NT2/D1 (cell line): ENCODE results near the gene GATA1.

Experiments used
- DNase-seq: peaks from one replicate; pipeline ENCODE4 v3.0.0-alpha.2; 2011; ENCODE audit warnings: low read depth, low spot score
- H3K27me3 ChIP-seq: 2 replicates; pipeline ENCODE4 v1.6.0; 2011; ENCODE audit warnings: mild to moderate bottlenecking; ENCODE audit not compliant: insufficient read length, insufficient read depth
- H3K36me3 ChIP-seq: 2 replicates; pipeline ENCODE4 v1.6.1; 2011; ENCODE audit warnings: mild to moderate bottlenecking, low read length, mixed read lengths; ENCODE audit not compliant: insufficient read depth, insufficient read length
- H3K4me1 ChIP-seq: 2 replicates; pipeline ENCODE4 v1.5.1; 2011; ENCODE audit not compliant: insufficient read depth, insufficient read length
- H3K4me3 ChIP-seq: 2 replicates; pipeline ENCODE4 v1.5.1; 2011; ENCODE audit warnings: low read depth; ENCODE audit not compliant: insufficient read length
- H3K9ac ChIP-seq: 2 replicates; pipeline ENCODE4 v1.6.0; 2011; ENCODE audit warnings: low read depth; ENCODE audit not compliant: insufficient read length
- H3K9me3 ChIP-seq: 2 replicates; pipeline ENCODE4 v1.5.1; 2011; ENCODE audit warnings: mild to moderate bottlenecking, low read length; ENCODE audit not compliant: insufficient read depth
- SUZ12 ChIP-seq: IDR thresholded peaks from 2 replicates; pipeline ENCODE4 v1.6.1; 2011; ENCODE audit not compliant: insufficient read length, insufficient read depth; ENCODE audit errors: extremely low read depth
- YY1 ChIP-seq: IDR thresholded peaks from 2 replicates; pipeline ENCODE4 v1.6.1; 2011; ENCODE audit not compliant: insufficient read length, insufficient read depth
- ZNF274 ChIP-seq: IDR thresholded peaks from 2 replicates; pipeline ENCODE4 v1.6.1; 2011; ENCODE audit warnings: mild to moderate bottlenecking, low read depth, low read length

The GATA1 gene

DNA sequence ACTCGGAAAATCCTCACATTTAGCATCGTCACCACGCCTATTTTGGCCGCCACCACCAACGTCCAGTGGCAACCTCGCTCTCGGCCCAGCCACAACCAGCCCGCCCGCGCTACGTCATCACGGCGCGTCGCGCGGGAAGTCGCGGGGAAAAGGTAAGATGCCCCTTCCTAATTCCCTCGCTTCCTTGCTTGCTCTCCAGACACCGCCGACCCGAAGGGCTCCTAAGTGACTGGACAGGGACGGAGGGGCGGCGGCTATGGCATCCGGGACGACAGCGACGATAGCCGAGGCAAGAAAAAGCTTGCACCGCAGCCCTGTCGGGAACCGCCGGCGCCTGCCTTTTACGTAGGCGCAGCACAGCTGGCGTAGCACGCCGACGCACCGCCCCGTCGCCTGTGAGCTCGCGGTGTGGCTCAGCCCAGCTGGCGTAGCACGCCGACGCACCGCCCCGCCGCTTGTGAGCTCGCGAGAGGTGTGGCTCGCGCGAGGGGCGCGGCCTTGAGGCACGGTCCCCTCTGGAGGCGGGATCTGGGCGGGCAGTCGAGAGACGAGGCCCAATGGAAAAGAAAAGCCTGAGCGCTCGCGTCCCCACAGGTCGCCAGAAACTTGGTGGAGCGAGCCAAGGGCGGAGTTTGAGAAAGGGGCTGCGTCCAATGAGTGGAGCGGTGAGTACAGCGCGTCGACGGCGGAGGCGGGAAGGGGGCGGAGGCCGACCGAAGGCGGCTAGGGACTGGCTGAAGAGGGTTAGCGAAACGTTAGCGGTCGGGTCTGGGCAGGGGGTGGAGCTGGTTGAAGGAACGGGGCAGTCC is 15.1 kb downstream of the GATA1 start, which contains the start of gene HDAC6:
Gene HDAC6, plus strand, starts transcription at position 788 of the 809 bp plus-strand sequence. CDS start 626 bp downstream, outside the sequence.
- Histone ChIP-seq H3K9me3 (no peaks in the 10 kb centered on the region), H3K27me3 (no peaks in the 10 kb centered on the region), H3K4me3 (peak within 1 kb of the TSS; percentile 88), H3K36me3 (peaks cover 34% of the 10 kb centered on the region), H3K9ac (peak within 1 kb of the TSS; percentile 95), H3K4me1 (peaks cover 7% of the 10 kb centered on the region)
- no peak for TF ChIP-seq YY1
- TF ChIP-seq SUZ12: no peak
- no peak for TF ChIP-seq ZNF274
- DNase-seq: peak; percentile 98

DNA sequence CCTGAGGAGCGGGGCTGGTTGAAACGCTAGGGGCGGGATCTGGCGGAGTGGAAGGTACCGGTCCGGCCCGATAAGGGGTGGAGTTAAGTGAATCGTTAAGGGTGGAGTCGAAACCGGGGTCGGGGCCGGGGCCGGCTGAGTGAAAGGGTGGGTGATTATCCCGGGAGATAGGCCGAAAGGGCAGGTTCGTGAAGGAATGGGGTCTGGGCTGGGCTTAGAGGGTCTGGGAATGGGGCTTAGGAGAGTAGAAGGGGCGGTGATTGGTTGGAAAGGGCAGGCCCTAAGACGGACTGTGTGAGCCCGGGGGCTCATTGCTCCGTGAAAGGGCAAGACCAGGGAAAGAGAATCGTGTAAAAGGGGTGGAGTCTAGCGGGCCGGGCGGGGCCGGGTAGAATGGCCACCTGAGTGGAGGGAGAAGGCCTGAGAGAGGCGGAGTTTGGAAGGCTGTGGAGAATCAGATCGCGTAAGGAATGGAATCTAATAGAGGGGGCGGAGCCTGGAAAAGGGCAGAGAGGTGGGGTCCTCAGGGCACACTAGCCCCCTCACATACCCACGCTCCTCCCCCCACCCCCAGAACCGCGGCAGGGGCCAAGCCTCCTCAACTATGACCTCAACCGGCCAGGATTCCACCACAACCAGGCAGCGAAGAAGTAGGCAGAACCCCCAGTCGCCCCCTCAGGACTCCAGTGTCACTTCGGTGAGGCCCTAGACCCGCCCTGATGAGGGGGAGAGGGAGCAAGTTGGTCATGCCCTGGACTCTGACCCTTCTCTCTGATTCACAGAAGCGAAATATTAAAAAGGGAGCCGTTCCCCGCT is 15.9 kb downstream of the GATA1 start:
- no peaks in the 10 kb centered on the region for H3K27me3 ChIP-seq
- peaks cover 7% of the 10 kb centered on the region for H3K4me1 ChIP-seq
- H3K4me3 ChIP-seq: peak overlapping the region; percentile 73
- DNase-seq: peak; percentile 71
- H3K36me3 ChIP-seq: peaks cover 40% of the 10 kb centered on the region
- H3K9ac ChIP-seq: peak overlapping the region; percentile 86
- no peak for TF ChIP-seq ZNF274
- no peak for TF ChIP-seq YY1
- no peak for TF ChIP-seq SUZ12
- no peaks in the 10 kb centered on the region for H3K9me3 ChIP-seq

DNA sequence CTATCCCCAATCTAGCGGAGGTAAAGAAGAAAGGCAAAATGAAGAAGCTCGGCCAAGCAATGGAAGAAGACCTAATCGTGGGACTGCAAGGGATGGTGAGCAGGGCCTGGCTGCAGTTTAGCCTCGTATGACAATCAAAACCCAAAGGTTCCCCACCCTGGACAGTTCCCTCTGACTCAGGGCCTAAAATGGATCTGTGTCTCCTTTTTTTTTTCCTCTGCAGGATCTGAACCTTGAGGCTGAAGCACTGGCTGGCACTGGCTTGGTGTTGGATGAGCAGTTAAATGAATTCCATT is 16.5 kb downstream of the GATA1 start:
- peaks cover 7% of the 10 kb centered on the region for H3K4me1 ChIP-seq
- H3K27me3 ChIP-seq: no peaks in the 10 kb centered on the region
- peak overlapping the region; percentile 73 for H3K4me3 ChIP-seq
- DNase-seq: no peak
- peak overlapping the region; percentile 79 for H3K9ac ChIP-seq
- TF ChIP-seq SUZ12: no peak
- TF ChIP-seq YY1: no peak
- TF ChIP-seq ZNF274: no peak
- H3K9me3 ChIP-seq: no peaks in the 10 kb centered on the region
- peaks cover 43% of the 10 kb centered on the region for H3K36me3 ChIP-seq

DNA sequence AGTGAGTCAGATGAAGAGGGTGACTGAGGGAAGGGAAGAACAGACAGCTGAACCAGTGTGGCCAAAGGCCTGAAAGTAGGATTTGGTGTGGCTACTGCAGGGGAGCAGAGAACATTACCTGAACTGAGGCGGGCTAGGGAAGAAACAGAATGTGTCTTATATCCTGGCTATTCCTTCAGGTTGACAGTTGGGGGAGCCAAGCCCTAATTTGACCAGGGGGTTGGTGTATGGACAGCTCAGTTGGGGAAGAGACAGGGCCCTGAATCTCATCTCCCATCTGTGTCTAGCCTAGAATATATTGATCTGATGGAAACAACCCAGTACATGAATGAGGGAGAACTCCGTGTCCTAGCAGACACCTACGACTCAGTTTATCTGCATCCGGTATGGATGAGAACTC is 19.7 kb downstream of the GATA1 start:
- no peak overlapping the region for H3K9ac ChIP-seq
- H3K36me3 ChIP-seq: peaks cover 49% of the 10 kb centered on the region
- no peaks in the 10 kb centered on the region for H3K27me3 ChIP-seq
- no peak for DNase-seq
- no peaks in the 10 kb centered on the region for H3K4me1 ChIP-seq
- H3K9me3 ChIP-seq: no peaks in the 10 kb centered on the region
- no peak overlapping the region for H3K4me3 ChIP-seq
- TF ChIP-seq SUZ12: no peak
- no peak for TF ChIP-seq YY1
- no peak for TF ChIP-seq ZNF274

DNA sequence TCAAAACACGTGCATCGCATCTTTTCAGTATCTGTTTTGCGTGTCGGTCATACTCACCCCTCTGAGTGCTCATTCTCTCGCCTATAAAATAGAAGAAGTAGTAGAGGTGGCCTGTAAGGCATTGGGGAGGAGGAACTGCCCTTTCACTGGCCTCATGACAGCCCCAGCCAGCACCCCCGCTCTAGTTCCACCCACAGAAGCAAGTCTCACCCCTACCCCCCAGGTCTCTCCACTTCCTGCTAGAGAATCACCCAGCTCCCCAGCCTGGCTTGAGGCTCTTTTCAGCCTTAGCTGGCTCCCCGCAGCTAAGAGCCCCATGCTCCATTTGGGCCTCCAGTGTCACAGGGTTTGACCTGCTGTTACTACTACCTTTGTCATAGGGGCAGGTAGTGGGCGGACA is 27.3 kb downstream of the GATA1 start:
- no peaks in the 10 kb centered on the region for H3K9me3 ChIP-seq
- peaks cover 43% of the 10 kb centered on the region for H3K36me3 ChIP-seq
- no peak for DNase-seq

DNA sequence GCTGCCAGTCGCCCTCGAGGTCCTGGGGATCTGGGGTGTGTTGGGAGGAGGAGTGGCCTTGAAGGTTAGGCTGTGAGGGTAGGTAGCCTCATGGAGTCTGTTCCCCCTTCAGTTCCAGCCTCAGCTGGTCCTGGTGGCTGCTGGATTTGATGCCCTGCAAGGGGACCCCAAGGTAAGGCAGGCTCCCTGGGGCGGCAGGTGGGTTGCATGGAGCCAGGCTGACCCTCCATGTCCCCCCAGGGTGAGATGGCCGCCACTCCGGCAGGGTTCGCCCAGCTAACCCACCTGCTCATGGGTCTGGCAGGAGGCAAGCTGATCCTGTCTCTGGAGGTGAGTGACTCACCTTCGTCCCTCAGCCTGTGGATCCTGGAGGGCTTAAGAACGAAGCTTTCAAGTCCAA is 28.3 kb downstream of the GATA1 start:
- no peak overlapping the region for H3K4me3 ChIP-seq
- no peaks in the 10 kb centered on the region for H3K27me3 ChIP-seq
- H3K9me3 ChIP-seq: no peaks in the 10 kb centered on the region
- peaks cover 3% of the 10 kb centered on the region for H3K4me1 ChIP-seq
- H3K36me3 ChIP-seq: peaks cover 47% of the 10 kb centered on the region
- TF ChIP-seq ZNF274 (no peak), SUZ12 (no peak), YY1 (no peak)
- no peak for DNase-seq
- H3K9ac ChIP-seq: no peak overlapping the region

More for the DNA sequence above, 27.3 kb downstream of the GATA1 start:
- no peak overlapping the region for H3K9ac ChIP-seq
- peaks cover 3% of the 10 kb centered on the region for H3K4me1 ChIP-seq
- no peak overlapping the region for H3K4me3 ChIP-seq
- H3K27me3 ChIP-seq: no peaks in the 10 kb centered on the region
- no peak for TF ChIP-seq YY1
- no peak for TF ChIP-seq ZNF274
- no peak for TF ChIP-seq SUZ12

DNA sequence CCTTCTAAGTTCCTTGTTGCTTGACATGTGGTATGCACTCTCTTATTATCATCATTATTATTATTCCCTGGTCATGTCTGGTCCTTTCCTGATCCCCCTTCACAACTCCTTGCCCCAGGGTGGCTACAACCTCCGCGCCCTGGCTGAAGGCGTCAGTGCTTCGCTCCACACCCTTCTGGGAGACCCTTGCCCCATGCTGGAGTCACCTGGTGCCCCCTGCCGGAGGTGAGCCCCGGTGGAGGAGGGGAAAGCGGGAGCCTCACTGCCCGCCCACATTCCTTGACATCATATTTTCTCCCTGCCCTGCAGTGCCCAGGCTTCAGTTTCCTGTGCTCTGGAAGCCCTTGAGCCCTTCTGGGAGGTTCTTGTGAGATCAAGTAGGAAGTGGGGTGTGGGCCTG is 28.9 kb downstream of the GATA1 start:
- Histone ChIP-seq H3K9me3 (no peaks in the 10 kb centered on the region), H3K9ac (no peak overlapping the region), H3K4me3 (no peak overlapping the region), H3K27me3 (no peaks in the 10 kb centered on the region), H3K4me1 (peaks cover 3% of the 10 kb centered on the region), H3K36me3 (peaks cover 52% of the 10 kb centered on the region)
- DNase-seq: no peak
- no peak for TF ChIP-seq YY1
